Activated T-helper 17 cell treated with anti-CD3 and anti-CD28 coated beads, Interleukin-2, amount 50 U/mL, for 72 hours (primary cell): Measurements from ENCODE around the gene PAK6. TPM values are rescaled to one million over a fixed set of nuclear protein-coding genes. Genes with fewer than 3 reads are reported as not detected.
A peak's percentile ranks its signal among the peaks of the same experiment; 100 is the strongest.

Experiments
- ATAC-seq: fragments of 150-1000 bp; cut with Tn5 transposase; replicated peaks from 2 replicates; pipeline ENCODE4 v1.10.0; 2021; ENCODE audit warnings: mild to moderate bottlenecking, moderate library complexity
- H3K27ac Mint-ChIP-seq: one replicate; pipeline ENCODE4 v1.8.0; 2022; ENCODE audit warnings: mixed read lengths
- H3K27me3 Mint-ChIP-seq: one replicate; pipeline ENCODE4 v1.8.0; 2022; ENCODE audit warnings: mixed read lengths
- H3K36me3 Mint-ChIP-seq: one replicate; pipeline ENCODE4 v1.8.0; 2022; ENCODE audit warnings: low read depth, mild to moderate bottlenecking, mixed read lengths
- H3K4me1 Mint-ChIP-seq: one replicate; pipeline ENCODE4 v1.8.0; 2022; ENCODE audit warnings: mixed read lengths
- H3K4me3 Mint-ChIP-seq: one replicate; pipeline ENCODE4 v1.8.0; 2022; ENCODE audit warnings: mild to moderate bottlenecking, mixed read lengths
- H3K9me3 Mint-ChIP-seq: one replicate; pipeline ENCODE4 v1.8.0; 2022; ENCODE audit warnings: mixed read lengths
- total RNA-seq, 2 donors: library from RNA; stranded (reverse); gene quantifications; one replicate each; pipeline ENCODE4 v1.2.3, GENCODE V29; 2022

PAK6 gene
- total RNA-seq, 2 donors from 2014 or later: 0.42 to 1.4 TPM

DNA sequence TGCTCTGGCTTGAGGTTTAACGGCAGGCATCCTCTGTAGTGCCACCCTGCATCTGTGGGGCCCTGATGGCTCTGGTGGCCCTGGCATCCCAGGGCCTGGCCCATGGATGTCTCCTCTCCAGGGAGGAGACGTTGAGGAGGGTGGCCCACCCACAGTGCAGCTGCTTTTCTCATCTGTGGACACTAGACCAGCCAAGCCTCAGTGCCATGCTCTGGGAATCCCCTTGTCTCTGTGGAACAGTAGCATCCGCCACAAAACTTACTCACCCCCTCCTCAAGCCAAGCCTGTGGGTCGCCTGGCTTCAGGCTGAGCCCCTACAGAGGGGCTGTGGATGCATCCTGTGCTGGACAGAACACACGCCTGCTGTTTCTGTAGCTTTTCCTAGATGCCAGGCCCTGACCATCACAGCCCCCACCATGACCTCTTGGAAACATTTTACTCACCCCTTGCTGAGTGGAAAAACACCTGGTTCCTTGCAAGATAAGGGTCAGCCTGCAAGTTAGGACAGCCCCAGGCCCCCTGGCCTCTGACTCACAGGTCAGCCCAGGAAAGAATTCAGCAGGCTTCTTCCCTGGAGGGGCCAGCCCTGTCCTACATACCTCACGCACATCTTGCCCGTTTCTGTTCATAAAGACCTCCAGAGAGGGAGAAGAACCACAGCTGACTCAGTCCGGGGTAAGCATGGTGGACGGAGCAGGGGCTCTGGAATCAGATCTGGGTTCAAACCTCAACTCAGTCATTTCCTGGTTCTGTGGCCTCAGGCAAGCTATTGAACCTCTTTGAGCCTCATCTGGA, 19.0 kb downstream of the PAK6 start:
- Mint-ChIP-seq H3K36me3 (no peaks in the 10 kb centered on the region), H3K4me1 (peaks cover 4% of the 10 kb centered on the region), H3K27ac (no peak overlapping the region), H3K9me3 (no peaks in the 10 kb centered on the region), H3K4me3 (no peak overlapping the region), H3K27me3 (peaks cover 20% of the 10 kb centered on the region)
- ATAC-seq: no peak

DNA sequence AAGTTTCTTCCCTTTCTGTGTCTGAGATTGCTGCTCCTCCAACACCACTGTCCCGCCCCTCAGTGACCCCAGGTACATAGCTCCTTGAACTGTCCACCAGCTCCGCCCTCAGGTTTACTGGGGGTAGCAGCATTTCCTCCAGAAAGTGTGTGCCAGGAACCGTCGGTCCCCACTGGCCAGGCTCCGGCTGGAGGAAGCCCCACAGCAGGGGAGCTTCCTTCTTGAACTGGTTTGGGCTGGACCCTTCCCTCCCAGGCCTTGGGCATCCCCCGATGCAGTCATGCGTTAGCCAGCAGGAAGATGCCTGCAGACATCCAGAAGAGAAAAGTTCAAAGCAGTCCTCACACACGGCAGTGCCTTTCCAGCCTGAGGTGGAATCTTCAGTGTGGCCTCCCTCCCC, 19.7 kb downstream of the PAK6 start:
- Mint-ChIP-seq H3K9me3 (no peaks in the 10 kb centered on the region), H3K27me3 (peaks cover 16% of the 10 kb centered on the region), H3K27ac (no peak overlapping the region), H3K4me3 (no peak overlapping the region), H3K36me3 (no peaks in the 10 kb centered on the region), H3K4me1 (peaks cover 4% of the 10 kb centered on the region)
- ATAC-seq: no peak

DNA sequence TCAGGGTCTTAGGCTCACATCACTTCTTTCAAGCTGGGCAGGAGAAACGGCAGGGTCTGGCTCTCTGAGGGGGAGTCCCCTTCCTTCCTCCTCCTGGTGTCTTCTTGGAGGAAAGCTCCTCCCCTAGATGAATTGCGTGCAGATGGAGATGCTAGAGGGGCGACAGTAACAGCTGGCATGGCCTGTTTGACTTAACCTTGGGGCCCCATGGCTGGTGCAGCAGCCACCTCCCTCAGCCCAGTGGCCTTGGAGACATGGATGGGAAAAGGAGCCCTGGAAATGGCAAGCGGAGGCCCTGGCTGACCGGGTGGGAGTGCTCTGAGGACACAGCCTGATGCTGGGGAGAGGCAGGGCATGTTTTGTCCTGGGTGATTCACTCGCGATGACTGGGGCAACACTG, 20.2 kb downstream of the PAK6 start:
- Mint-ChIP-seq H3K4me3 (no peak overlapping the region), H3K4me1 (no peaks in the 10 kb centered on the region), H3K27me3 (peaks cover 11% of the 10 kb centered on the region), H3K9me3 (no peaks in the 10 kb centered on the region), H3K27ac (no peak overlapping the region), H3K36me3 (no peaks in the 10 kb centered on the region)
- ATAC-seq: no peak

DNA sequence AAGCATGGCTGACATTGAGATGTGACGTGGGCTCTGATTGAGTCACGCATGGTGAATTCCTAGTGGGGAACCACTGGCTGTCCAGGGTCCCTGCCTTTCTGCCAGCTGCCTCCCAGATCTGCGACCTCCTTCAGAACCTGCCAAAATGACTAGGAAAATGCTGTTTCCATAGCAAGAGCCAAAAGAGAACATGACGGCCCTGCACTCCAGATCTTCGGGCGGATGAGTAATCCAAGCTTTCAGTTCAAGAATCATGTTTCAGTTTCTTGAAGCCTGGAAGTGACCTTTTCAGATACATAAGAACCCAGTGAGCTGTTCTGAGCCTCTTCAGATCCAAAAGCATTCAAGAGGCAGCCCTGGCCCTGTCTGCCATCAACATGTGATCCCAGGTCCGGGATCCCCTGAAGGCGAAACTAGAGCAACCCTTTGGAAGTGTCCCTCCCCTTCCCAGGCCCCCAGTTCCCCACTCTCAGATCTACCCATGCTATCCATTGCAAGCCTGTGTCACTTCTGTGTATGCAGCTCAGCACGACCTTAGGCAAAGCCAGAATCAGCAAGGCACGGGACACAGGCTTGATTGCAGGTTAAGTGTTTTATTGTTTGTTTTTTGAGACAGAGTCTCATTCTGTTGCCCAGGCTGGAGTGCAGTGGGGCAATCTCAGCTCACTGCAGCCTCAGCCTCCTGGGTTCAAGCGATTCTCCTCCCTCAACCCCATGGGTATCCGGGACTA, 24.3 kb downstream of the PAK6 start:
- Mint-ChIP-seq H3K9me3 (no peaks in the 10 kb centered on the region), H3K4me1 (no peaks in the 10 kb centered on the region), H3K36me3 (no peaks in the 10 kb centered on the region), H3K4me3 (no peak overlapping the region), H3K27ac (no peak overlapping the region), H3K27me3 (peaks cover 3% of the 10 kb centered on the region)
- peak; percentile 36 for ATAC-seq

DNA sequence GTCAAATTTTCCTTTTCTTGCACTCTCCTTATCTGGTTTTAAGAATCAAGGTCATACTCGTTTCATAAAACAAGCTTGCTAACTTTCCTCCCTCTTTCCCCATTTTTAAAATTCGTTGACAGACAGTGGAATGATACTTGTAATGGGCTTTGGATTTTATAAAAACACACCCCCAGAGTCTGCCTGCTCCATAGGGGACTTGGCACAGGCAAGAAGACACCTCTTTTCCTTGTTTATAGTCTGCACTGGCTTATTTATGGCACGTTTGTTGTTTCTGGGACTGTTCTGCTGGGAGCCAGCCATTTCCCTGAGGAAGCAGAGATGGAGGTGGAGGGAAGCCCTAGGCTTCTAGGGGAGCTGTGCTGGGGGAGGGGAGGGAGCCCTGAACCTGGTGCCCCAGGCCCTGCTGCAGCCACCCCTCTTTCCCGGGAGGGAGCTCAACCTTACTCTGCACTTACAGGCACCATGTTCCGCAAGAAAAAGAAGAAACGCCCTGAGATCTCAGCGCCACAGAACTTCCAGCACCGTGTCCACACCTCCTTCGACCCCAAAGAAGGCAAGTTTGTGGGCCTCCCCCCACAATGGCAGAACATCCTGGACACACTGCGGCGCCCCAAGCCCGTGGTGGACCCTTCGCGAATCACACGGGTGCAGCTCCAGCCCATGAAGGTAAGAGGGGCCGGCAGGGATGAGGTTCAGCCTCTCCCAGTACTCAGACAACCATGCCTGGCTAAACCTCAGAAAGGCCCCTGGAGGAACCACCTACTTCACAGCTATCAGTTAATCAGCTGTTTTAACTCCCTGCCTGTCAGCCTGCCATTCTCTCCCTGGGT, 25.7 kb downstream of the PAK6 start:
- no peaks in the 10 kb centered on the region for H3K4me1 Mint-ChIP-seq
- no peaks in the 10 kb centered on the region for H3K36me3 Mint-ChIP-seq
- H3K4me3 Mint-ChIP-seq: no peak overlapping the region
- H3K27me3 Mint-ChIP-seq: peaks cover 3% of the 10 kb centered on the region
- ATAC-seq: no peak
- H3K9me3 Mint-ChIP-seq: no peaks in the 10 kb centered on the region
- no peak overlapping the region for H3K27ac Mint-ChIP-seq

DNA sequence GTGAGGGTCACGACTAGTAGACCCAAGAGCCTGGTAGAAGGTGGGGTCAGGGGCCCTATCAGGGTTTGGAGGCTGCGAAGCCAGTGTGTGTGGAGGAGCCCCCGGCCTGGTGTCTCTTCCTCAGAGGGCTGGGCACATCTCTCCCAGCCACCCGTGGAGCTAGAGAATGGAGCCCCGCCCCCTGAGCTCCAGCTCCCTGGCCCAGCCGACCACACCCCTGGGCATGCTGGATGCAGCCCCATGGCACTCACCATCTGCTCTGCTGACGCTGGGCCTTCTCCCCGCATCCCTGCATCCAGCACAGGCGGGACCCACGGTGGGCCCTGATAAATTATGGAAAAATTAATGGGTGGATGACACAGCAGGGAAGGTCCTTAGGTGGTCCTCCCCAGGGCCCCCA, 26.5 kb downstream of the PAK6 start:
- H3K27ac Mint-ChIP-seq: no peak overlapping the region
- no peaks in the 10 kb centered on the region for H3K4me1 Mint-ChIP-seq
- no peaks in the 10 kb centered on the region for H3K36me3 Mint-ChIP-seq
- peaks cover 3% of the 10 kb centered on the region for H3K27me3 Mint-ChIP-seq
- no peaks in the 10 kb centered on the region for H3K9me3 Mint-ChIP-seq
- H3K4me3 Mint-ChIP-seq: no peak overlapping the region
- ATAC-seq: no peak

DNA sequence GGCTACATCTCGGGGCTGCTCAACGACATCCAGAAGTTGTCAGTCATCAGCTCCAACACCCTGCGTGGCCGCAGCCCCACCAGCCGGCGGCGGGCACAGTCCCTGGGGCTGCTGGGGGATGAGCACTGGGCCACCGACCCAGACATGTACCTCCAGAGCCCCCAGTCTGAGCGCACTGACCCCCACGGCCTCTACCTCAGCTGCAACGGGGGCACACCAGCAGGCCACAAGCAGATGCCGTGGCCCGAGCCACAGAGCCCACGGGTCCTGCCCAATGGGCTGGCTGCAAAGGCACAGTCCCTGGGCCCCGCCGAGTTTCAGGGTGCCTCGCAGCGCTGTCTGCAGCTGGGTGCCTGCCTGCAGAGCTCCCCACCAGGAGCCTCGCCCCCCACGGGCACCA, 27.0 kb downstream of the PAK6 start:
- Mint-ChIP-seq H3K9me3 (no peaks in the 10 kb centered on the region), H3K27me3 (peaks cover 3% of the 10 kb centered on the region), H3K27ac (no peak overlapping the region), H3K4me1 (no peaks in the 10 kb centered on the region), H3K36me3 (no peaks in the 10 kb centered on the region), H3K4me3 (no peak overlapping the region)
- no peak for ATAC-seq

DNA sequence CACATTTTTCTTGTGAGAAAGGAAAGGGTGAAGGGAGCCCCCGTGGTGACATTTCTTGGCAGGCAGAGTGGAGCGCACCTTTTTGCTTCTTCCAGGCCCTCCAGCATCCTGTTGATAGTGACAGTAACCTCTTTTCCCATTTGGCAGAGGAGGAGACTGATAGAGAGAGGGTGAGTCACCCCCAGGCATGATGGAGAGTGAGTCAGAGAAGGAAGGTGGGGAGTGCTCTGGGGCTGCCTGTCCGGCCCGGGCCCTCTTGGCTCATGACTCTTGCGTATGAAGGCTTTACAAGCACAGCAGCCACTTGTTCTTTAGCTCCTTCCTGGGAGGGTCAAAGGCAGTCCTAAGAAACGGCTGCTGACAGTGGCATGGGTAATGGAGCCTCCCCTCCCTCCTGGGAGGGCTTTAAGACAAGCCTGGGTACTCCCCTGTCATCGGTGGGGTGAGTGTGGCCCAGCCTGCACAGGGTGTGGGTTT, 28.0 kb downstream of the PAK6 start:
- Mint-ChIP-seq H3K4me3 (no peak overlapping the region), H3K36me3 (no peaks in the 10 kb centered on the region), H3K27me3 (no peaks in the 10 kb centered on the region), H3K9me3 (no peaks in the 10 kb centered on the region), H3K4me1 (no peaks in the 10 kb centered on the region), H3K27ac (no peak overlapping the region)
- peak; percentile 78 for ATAC-seq

DNA sequence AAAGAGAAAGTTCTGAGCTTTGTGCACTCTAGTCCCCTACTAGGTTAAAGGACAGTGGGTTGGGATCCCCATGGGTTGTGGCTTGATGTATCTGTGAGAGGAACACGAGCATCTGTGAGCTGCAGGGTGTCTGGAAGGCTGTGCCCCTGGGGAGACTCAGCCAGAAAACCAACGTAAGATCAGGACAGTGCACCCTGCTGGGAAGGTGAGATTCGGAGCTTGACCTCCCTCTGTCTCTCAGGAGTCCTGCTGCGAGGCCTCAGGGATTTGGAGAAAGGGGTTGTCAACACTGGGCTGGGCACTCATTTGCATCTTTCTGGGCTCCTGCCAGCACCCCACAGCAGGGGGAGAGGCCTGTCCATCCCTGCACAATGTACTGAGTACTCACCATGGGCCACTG, 28.8 kb downstream of the PAK6 start:
- Mint-ChIP-seq H3K36me3 (no peaks in the 10 kb centered on the region), H3K27ac (no peak overlapping the region), H3K27me3 (no peaks in the 10 kb centered on the region), H3K9me3 (no peaks in the 10 kb centered on the region), H3K4me3 (no peak overlapping the region), H3K4me1 (no peaks in the 10 kb centered on the region)
- ATAC-seq: no peak

DNA sequence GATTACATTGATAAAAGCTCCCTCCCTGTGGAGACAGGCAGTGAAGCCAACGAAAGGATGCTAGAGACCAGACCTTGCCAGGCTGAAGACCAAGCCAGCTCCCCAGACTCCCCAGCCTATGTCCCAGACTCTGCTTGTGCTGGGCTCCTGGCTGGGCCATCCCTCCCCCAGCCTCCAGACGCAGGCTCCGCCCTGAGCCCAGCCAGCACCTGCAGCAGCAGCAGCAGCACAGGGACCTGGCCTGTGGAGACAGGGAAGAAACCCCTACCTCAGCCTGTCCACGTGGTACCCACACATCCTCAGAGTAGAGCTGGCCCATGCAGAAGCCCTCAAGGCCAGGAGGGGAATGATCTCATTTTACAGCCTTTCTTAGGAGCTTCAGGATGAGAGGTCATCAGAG, 30.7 kb downstream of the PAK6 start:
- Mint-ChIP-seq H3K4me1 (no peaks in the 10 kb centered on the region), H3K27ac (no peak overlapping the region)
- ATAC-seq: no peak

DNA sequence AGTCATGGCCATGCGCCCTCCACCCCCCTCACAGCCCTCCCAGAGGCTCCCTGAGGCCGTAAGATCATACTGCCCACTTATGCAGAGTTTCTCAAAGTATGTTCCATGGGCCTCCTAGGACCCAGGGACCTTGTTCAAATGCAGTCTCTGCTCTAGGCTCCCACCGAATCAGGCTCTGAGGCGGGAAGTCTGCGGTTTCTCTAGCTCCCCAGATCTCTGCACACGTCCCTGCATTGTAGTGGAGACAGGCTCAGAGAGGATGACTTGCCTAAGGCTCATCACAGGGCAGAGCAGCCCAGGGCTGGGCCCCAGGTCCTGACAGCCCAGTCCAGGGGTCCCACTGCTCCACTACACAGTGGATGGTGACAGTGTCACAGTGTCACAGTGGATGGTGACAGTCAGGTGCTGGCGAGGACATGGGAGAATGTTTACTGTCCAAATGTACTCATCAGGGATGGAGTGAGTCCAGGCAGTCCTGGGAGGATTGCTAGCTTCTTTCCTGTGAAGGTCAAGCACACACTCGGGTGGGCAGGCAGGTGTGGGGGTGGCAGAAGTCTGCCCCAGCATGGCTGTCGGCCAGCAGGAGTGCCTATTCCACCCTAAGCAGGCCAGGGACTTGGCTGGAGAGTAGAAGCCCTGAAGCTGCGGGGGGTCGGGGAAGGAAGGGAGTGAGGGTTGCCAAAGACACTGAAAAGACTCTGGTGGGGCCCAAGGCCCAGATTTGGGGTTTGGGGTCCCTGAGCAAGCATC, 31.6 kb downstream of the PAK6 start:
- no peaks in the 10 kb centered on the region for H3K36me3 Mint-ChIP-seq
- H3K4me3 Mint-ChIP-seq: no peak overlapping the region
- no peaks in the 10 kb centered on the region for H3K4me1 Mint-ChIP-seq
- no peak for ATAC-seq
- H3K9me3 Mint-ChIP-seq: no peaks in the 10 kb centered on the region
- H3K27me3 Mint-ChIP-seq: no peaks in the 10 kb centered on the region
- H3K27ac Mint-ChIP-seq: peak overlapping the region; percentile 22

More for the DNA sequence above, 30.7 kb downstream of the PAK6 start:
- Mint-ChIP-seq H3K36me3 (no peaks in the 10 kb centered on the region), H3K27me3 (no peaks in the 10 kb centered on the region), H3K4me3 (no peak overlapping the region), H3K9me3 (no peaks in the 10 kb centered on the region)

DNA sequence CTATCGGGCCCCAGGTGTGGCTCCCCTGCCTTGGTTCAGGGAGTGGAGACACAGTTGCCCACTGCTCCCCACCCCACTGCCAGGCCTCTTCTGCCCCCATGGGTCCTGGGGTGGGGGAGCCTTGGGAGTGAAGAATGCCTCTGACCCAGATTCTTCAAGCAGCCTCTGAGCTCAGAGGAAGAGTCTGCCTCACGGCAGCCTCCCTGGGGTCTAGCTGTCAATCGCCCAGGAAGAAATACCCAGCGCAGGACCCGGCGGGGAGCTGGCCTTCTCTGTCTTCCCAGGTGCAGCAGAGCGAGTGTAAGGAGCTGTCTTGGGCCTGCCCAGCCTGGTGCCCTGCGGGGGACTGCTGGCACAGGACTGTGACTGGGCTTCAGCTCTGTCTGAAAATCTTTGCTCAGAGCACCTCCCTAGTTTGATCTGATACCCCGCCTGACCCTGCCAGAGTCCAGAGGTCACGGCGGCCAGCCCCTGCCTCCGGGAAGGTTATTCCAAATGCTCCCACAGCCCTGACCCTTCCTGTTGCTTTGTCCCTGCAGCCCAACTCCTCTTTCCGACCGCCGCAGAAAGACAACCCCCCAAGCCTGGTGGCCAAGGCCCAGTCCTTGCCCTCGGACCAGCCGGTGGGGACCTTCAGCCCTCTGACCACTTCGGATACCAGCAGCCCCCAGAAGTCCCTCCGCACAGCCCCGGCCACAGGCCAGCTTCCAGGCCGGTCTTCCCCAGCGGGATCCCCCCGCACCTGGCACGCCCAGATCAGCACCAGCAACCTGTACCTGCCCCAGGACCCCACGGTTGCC, 33.0 kb downstream of the PAK6 start:
- Mint-ChIP-seq H3K4me1 (no peaks in the 10 kb centered on the region), H3K27ac (no peak overlapping the region)
- ATAC-seq: no peak

DNA sequence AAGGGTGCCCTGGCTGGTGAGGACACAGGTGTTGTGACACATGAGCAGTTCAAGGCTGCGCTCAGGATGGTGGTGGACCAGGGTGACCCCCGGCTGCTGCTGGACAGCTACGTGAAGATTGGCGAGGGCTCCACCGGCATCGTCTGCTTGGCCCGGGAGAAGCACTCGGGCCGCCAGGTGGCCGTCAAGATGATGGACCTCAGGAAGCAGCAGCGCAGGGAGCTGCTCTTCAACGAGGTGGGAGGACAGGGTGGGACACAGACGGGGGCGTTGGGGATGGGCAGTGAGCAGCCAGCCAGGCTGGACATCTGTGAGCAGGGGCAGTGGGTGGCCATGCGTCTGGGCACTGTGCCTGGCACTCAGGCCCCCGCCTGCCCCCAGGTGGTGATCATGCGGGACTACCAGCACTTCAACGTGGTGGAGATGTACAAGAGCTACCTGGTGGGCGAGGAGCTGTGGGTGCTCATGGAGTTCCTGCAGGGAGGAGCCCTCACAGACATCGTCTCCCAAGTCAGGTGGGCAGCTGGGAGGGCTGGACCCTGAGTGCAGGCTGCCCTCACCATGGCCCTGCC, 33.7 kb downstream of the PAK6 start:
- Mint-ChIP-seq H3K4me1 (no peaks in the 10 kb centered on the region), H3K4me3 (no peak overlapping the region), H3K9me3 (no peaks in the 10 kb centered on the region), H3K27ac (no peak overlapping the region), H3K27me3 (no peaks in the 10 kb centered on the region), H3K36me3 (no peaks in the 10 kb centered on the region)
- no peak for ATAC-seq

More for the DNA sequence above, 33.0 kb downstream of the PAK6 start:
- Mint-ChIP-seq H3K36me3 (no peaks in the 10 kb centered on the region), H3K9me3 (no peaks in the 10 kb centered on the region), H3K27me3 (no peaks in the 10 kb centered on the region), H3K4me3 (no peak overlapping the region)
